Keratinocyte (primary cell): Measurements from ENCODE around the gene LPGAT1. TPM values are rescaled to one million over a fixed set of nuclear protein-coding genes. Genes with fewer than 3 reads are reported as not detected.

Source experiments
- DNase-seq: peaks from one replicate; pipeline ENCODE4 v3.0.0-alpha.2; 2011; ENCODE audit warnings: low read depth, missing footprints, low spot score
- FAIRE-seq: peaks from 2 replicates; lab custom pipeline; 2011; peaks lifted over from hg19 to GRCh38; lab: Jason Lieb, UNC
- H2AFZ ChIP-seq: 2 replicates; pipeline ENCODE4 v1.6.0; 2012; ENCODE audit warnings: low read length, control low read depth, inconsistent platforms; ENCODE audit not compliant: control insufficient read depth
- H3K27ac ChIP-seq: 2 replicates; pipeline ENCODE4 v1.5.1; 2011; ENCODE audit warnings: low read length; ENCODE audit not compliant: control insufficient read depth, insufficient read depth
- H3K27me3 ChIP-seq: 3 replicates; pipeline ENCODE4 v1.6.0; 2011; ENCODE audit warnings: low read length; ENCODE audit not compliant: control insufficient read depth, insufficient read depth; ENCODE audit errors: extremely low read depth
- H3K36me3 ChIP-seq, 2 experiments: 2 replicates in 1 of 2; 3 replicates in 1 of 2; pipeline ENCODE4 v1.5.1; 2011; ENCODE audit warnings: low read length in 2 of 2, mild to moderate bottlenecking in 1 of 2; ENCODE audit not compliant: control insufficient read depth in 2 of 2, insufficient read depth in 2 of 2; ENCODE audit errors: extremely low read depth in 1 of 2
- H3K4me1 ChIP-seq: 3 replicates; pipeline ENCODE4 v1.5.1; 2011; ENCODE audit warnings: low read length; ENCODE audit not compliant: control insufficient read depth, insufficient read depth; ENCODE audit errors: extremely low read depth
- H3K4me2 ChIP-seq: 3 replicates; pipeline ENCODE4 v1.6.0; 2011; ENCODE audit warnings: low read depth, low read length; ENCODE audit not compliant: control insufficient read depth, insufficient read depth; ENCODE audit errors: extremely low read depth
- H3K4me3 ChIP-seq, 3 experiments: fragments of 200-600 bp in 1 of 3; sonication (generic) in 1 of 3; 2 replicates in 2 of 3; 3 replicates in 1 of 3; pipeline ENCODE4 v1.5.1; 2011 to 2016; ENCODE audit warnings: low read length in 3 of 3, mild to moderate bottlenecking in 3 of 3, control low read depth in 2 of 3, inconsistent platforms in 1 of 3, low read depth in 1 of 3, mixed read lengths in 1 of 3, mixed run types in 1 of 3, moderate library complexity in 1 of 3; ENCODE audit not compliant: control insufficient read depth in 2 of 3, insufficient read depth in 2 of 3; ENCODE audit errors: extremely low read depth in 1 of 3
- H3K79me2 ChIP-seq: 2 replicates; pipeline ENCODE4 v1.6.0; 2012; ENCODE audit warnings: low read length; ENCODE audit not compliant: control insufficient read depth, insufficient read depth
- H3K9ac ChIP-seq: 3 replicates; pipeline ENCODE4 v1.6.0; 2011; ENCODE audit warnings: low read length; ENCODE audit not compliant: control insufficient read depth, insufficient read depth; ENCODE audit errors: extremely low read depth
- H3K9me1 ChIP-seq: 3 replicates; pipeline ENCODE4 v1.6.0; 2011; ENCODE audit warnings: low read length; ENCODE audit not compliant: control insufficient read depth, insufficient read depth; ENCODE audit errors: extremely low read depth
- H3K9me3 ChIP-seq: 2 replicates; pipeline ENCODE4 v1.5.1; 2012; ENCODE audit warnings: low read depth, low read length; ENCODE audit not compliant: control insufficient read depth
- H4K20me1 ChIP-seq: 3 replicates; pipeline ENCODE4 v1.6.0; 2011; ENCODE audit warnings: low read length; ENCODE audit not compliant: control insufficient read depth, insufficient read depth; ENCODE audit errors: extremely low read depth
- EZH2 ChIP-seq: IDR thresholded peaks from one replicate; pipeline ENCODE4 v1.6.1; 2012; ENCODE audit warnings: inconsistent platforms, mild to moderate bottlenecking, low read length, moderate library complexity
- dilution Hi-C: fragments of 300-500 bp; cut with MboI; formaldehyde crosslinking; loops from one replicate; pipeline ENCODE4 v1.7.0; 2020; ENCODE audit warnings: low sequenced_read_pairs; ENCODE audit not compliant: extremely low pct_ligation_motif_present
- polyA plus RNA-seq, 5 experiments: library from polyadenylated mRNA; depleted of rRNA in 3 of 5; stranded (reverse) in 3 of 5; stranded (forward) in 1 of 5; unstranded in 1 of 5; fragments of >200 nt; gene quantifications; 1 replicate in 1 of 5; 2 replicates in 3 of 5; 3 replicates in 1 of 5; pipeline versions ENCODE4 v1.2.1 to v1.2.3, GENCODE V29; 2011 to 2012; ENCODE audit warnings: missing spikeins in 2 of 5, low read depth in 1 of 5, low replicate concordance in 1 of 5
- TF ChIP-seq, protein P1 (sequence below), 3 experiments: IDR thresholded peaks in 1 of 3; conservative IDR thresholded peaks in 1 of 3; optimal IDR thresholded peaks in 1 of 3; 2 replicates in 2 of 3; 3 replicates in 1 of 3; pipeline versions ENCODE3 to v1.5.1; 2011; ENCODE audit warnings: low read length in 3 of 3, mild to moderate bottlenecking in 3 of 3, moderate library complexity in 2 of 3, control low read depth in 1 of 3, inconsistent platforms in 1 of 3; ENCODE audit not compliant: insufficient read depth in 2 of 3; ENCODE audit errors: extremely low read depth in 1 of 3

The LPGAT1 gene
- polyA plus RNA-seq, 1 donor (not counting 4 experiments of a cell fraction or from before 2014, with no cell fraction given) = 14.7 TPM

DNA sequence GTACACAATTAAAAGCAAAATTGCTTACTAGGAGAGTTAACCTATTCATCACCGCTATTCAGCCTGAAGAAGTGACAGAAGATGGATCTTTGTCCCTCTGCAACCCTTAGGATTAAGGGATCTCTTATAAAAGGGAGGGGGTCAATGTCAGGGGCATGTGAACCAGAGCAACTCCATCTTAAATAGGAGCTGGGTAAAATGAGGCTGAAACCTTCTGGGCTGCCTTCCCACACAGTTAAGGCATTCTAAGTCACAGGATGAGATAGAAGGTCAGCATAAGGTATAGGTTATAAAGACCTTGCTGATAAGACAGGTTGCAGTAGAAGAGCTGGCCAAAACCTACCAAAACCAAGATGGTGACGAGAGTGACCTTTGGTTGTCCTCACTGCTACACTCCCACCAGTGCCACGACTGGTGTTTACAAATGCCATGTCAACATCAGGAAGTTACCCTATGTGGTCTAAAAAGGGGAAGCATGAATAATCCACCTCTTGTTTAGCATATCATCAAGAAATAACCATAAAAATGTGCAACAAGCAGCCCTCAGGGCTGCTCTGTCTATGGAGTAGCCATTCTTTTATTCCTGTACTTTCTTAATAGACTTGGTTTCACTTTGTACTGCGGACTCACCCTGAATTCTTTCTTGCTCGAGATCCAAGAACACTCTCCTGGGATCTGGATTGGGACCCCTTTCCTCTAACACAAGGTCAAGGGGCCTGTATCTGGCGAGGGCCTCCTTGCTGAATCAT is 119.8 kb downstream of the LPGAT1 start:
- H3K4me3 ChIP-seq = no peak overlapping the region
- dilution Hi-C loops = no loop called here
- DNase-seq (no peak), FAIRE-seq (no peak)
- H4K20me1 ChIP-seq = no peaks in the 10 kb centered on the region
- no peak overlapping the region for H3K27ac ChIP-seq
- H3K4me2 ChIP-seq = peak overlapping the region; percentile 53
- H3K9me3 ChIP-seq = no peaks in the 10 kb centered on the region
- no peak overlapping the region for H3K9ac ChIP-seq
- H3K27me3 ChIP-seq = no peaks in the 10 kb centered on the region
- no peaks in the 10 kb centered on the region for H3K79me2 ChIP-seq
- no peaks in the 10 kb centered on the region for H3K9me1 ChIP-seq
- no peaks in the 10 kb centered on the region for H3K36me3 ChIP-seq
- TF ChIP-seq EZH2 = no peak
- TF ChIP-seq, protein P1, sequence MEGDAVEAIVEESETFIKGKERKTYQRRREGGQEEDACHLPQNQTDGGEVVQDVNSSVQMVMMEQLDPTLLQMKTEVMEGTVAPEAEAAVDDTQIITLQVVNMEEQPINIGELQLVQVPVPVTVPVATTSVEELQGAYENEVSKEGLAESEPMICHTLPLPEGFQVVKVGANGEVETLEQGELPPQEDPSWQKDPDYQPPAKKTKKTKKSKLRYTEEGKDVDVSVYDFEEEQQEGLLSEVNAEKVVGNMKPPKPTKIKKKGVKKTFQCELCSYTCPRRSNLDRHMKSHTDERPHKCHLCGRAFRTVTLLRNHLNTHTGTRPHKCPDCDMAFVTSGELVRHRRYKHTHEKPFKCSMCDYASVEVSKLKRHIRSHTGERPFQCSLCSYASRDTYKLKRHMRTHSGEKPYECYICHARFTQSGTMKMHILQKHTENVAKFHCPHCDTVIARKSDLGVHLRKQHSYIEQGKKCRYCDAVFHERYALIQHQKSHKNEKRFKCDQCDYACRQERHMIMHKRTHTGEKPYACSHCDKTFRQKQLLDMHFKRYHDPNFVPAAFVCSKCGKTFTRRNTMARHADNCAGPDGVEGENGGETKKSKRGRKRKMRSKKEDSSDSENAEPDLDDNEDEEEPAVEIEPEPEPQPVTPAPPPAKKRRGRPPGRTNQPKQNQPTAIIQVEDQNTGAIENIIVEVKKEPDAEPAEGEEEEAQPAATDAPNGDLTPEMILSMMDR (optimal IDR thresholded peaks at IDR 0.05 in 1 of 3, IDR thresholded peaks at IDR 0.05 in 1 of 3, conservative IDR thresholded peaks at IDR 0.05 in 1 of 3; ENCODE audit: extremely low read depth in 1 of 3, insufficient read depth in 2 of 3, low read length in 3 of 3) = no peak
- peaks cover 10% of the 10 kb centered on the region for H3K4me1 ChIP-seq
- peak overlapping the region; percentile 63 for H2AFZ ChIP-seq

DNA sequence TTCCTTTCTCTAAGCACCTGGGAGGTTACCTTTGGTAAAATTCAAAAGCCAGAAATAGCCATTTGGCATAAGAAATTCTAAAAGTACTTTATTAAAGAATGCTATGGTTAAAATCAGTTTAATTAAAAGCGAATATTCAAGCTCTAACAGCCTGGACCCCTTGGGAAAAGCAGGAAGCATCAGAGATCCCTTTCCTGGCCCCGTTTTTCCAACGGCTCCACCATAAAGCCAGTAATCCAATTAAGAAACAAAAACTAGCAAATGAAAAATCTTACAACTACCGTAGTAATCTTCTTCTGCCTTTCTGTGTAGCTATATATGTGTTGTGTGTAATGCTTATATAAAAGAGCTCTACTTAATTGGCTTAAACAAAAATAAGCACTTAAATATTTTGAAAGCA is 121.6 kb downstream of the LPGAT1 start:
- dilution Hi-C loops = no loop called here
- no peaks in the 10 kb centered on the region for H3K27me3 ChIP-seq
- H3K9ac ChIP-seq = no peak overlapping the region
- FAIRE-seq = no peak
- H3K4me2 ChIP-seq = no peak overlapping the region
- H2AFZ ChIP-seq = no peak overlapping the region
- no peak overlapping the region for H3K4me3 ChIP-seq
- no peaks in the 10 kb centered on the region for H4K20me1 ChIP-seq
- no peaks in the 10 kb centered on the region for H3K9me1 ChIP-seq
- H3K79me2 ChIP-seq = no peaks in the 10 kb centered on the region
- no peak for DNase-seq
- no peaks in the 10 kb centered on the region for H3K9me3 ChIP-seq
- no peak overlapping the region for H3K27ac ChIP-seq
- no peaks in the 10 kb centered on the region for H3K36me3 ChIP-seq
- H3K4me1 ChIP-seq = peaks cover 25% of the 10 kb centered on the region
- TF ChIP-seq, protein P1 (optimal IDR thresholded peaks at IDR 0.05 in 1 of 3, IDR thresholded peaks at IDR 0.05 in 1 of 3, conservative IDR thresholded peaks at IDR 0.05 in 1 of 3; ENCODE audit: extremely low read depth in 1 of 3, insufficient read depth in 2 of 3, low read length in 3 of 3) = no peak
- TF ChIP-seq EZH2 = no peak
